Muscle of leg (tissue), 11 donors: ENCODE data around the gene FAM120A. TPM values are rescaled to one million over a fixed set of nuclear protein-coding genes. Genes with fewer than 3 reads are reported as not detected.

ENCODE experiments used
- DNase-seq: peaks from one replicate; pipeline ENCODE4 v3.0.0; 2013
- H3K27ac ChIP-seq: one replicate; pipeline ENCODE4 v1.5.1; 2013; ENCODE audit warnings: mild to moderate bottlenecking, low read length, control low read depth
- H3K27me3 ChIP-seq: one replicate; pipeline ENCODE4 v1.6.1; 2013; ENCODE audit warnings: low read length; ENCODE audit not compliant: control insufficient read depth, insufficient read depth
- H3K36me3 ChIP-seq: one replicate; pipeline ENCODE4 v1.6.1; 2013; ENCODE audit warnings: low read length; ENCODE audit not compliant: control insufficient read depth, insufficient read depth
- H3K4me1 ChIP-seq: one replicate; pipeline ENCODE4 v1.6.1; 2013; ENCODE audit warnings: low read length; ENCODE audit not compliant: control insufficient read depth, insufficient read depth
- H3K4me3 ChIP-seq: one replicate; pipeline ENCODE4 v1.5.1; 2013; ENCODE audit warnings: low read length, control low read depth
- H3K9me3 ChIP-seq: replicated peaks from 2 replicates; pipeline ENCODE4 v1.6.1; 2013; ENCODE audit warnings: low read depth, low read length; ENCODE audit not compliant: control insufficient read depth
- WGBS: methylation state at CpG from one replicate; pipeline ENCODE4 v1.1.5; 2013; ENCODE audit warnings: missing lambda C conversion rate; ENCODE audit not compliant: insufficient coverage; 5-methylcytosine and 5-hydroxymethylcytosine counted together
- polyA plus RNA-seq, 8 donors: library from polyadenylated mRNA; unstranded; fragments of 120-200 nt; gene quantifications; one replicate each; pipeline versions ENCODE4 v1.2.1 to v1.2.3, GENCODE V29; 2013; ENCODE audit warnings: inconsistent platforms in 1 of 8, low replicate concordance in 1 of 8; ENCODE audit not compliant: insufficient read length in 8 of 8, insufficient read depth in 1 of 8
- total RNA-seq: library from RNA; stranded (reverse); fragments of 120-200 nt; gene quantifications from one replicate; pipeline ENCODE4 v1.2.4, GENCODE V29; 2013

The FAM120A gene
- total and polyA plus RNA-seq, 9 donors, result 45.8 to 68.3 (median 61.3) TPM

DNA sequence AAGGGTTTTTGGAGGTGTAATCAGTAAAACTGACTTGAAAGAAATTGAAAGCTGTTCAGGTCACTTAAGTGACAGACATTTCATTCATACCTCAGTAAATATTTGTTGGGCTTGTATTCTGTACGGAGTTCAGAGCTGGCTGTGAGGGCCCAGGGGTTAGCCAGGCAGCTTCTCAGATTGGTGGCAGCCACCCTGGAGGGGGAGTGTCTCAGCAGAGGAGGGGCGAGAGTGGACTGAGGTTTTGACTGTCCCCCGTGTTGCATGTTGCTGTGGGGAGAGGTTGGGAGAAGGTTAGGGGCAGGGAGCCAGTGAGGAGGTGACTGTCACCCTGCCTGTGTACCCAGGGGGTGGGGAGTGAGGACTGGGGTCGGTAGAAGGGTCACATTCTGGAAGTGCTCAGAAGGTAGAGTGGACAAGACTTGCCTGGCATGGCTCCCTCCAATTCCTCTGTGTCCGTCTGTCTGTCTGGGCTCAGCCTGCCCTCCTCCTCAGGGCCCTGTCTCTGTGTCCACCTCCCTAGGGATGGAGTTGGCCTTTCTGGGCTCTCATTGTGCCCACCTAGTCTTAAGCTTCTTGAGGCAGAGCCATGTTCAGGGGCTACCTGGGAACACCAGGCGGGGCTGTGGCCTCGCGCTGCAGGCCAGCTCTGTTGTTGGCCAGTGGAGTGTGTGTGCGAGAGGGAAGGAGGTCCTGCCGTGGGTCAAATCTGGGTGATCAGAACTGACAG, 129.3 kb downstream of the FAM120A start:
- H3K4me1 ChIP-seq, result peaks cover 42% of the 10 kb centered on the region
- DNase-seq, result no peak
- WGBS, result 50% methylated on average over 7 of the region's 10 CpGs
- H3K36me3 ChIP-seq, result no peaks in the 10 kb centered on the region
- no peak overlapping the region for H3K27ac ChIP-seq
- H3K9me3 ChIP-seq, result peaks cover 4% of the 10 kb centered on the region
- H3K4me3 ChIP-seq, result no peak overlapping the region
- no peaks in the 10 kb centered on the region for H3K27me3 ChIP-seq

DNA sequence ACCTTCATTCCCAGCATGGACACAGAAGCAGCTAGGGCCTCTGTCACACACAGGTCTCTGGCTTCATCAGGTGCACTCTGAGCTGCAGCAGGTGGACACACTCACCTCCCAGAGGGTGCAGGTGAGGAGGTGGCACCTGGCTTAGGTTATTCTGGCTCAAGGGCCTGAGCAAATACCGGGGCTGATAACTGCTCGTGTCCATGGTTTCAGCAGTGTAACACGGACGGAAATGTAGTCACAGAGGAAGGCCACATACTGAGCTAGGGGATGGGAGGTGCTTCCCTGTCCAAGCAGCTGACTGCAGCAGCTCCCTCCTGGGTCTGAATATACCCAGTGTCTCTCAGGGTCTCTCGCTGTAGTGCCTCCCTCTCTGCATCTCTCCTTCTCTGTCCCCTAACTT, 130.6 kb downstream of the FAM120A start:
- H3K4me1 ChIP-seq, result peaks cover 48% of the 10 kb centered on the region
- H3K27ac ChIP-seq, result peak overlapping the region; percentile 11
- no CpG with 5 or more reads among the region's 5 CpGs for WGBS

DNA sequence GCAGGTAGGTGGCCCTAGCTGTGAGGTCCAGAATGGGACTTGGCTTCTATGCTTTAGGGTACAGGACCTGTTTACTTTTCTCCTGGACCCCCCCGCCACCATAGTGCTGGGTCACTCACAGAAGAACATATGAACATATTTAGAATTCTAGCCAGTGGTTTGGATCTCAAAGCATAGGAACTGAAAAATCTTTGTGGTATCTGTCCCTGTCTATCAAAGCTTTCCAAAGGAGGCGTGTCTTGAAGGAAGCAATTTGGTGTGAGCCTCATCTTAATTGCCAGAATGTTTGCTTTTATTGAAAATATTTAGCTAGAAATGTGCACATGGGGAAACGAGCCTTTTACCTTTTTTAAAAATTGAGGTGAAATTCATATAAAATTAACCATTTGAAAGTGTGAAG, 131.1 kb downstream of the FAM120A start:
- no peaks in the 10 kb centered on the region for H3K36me3 ChIP-seq
- 75% methylated on average over 1 of the region's 3 CpGs for WGBS
- DNase-seq, result no peak
- H3K4me1 ChIP-seq, result peaks cover 46% of the 10 kb centered on the region
- peaks cover 4% of the 10 kb centered on the region for H3K9me3 ChIP-seq
- H3K4me3 ChIP-seq, result no peak overlapping the region
- no peaks in the 10 kb centered on the region for H3K27me3 ChIP-seq
- H3K27ac ChIP-seq, result peak overlapping the region; percentile 11

More for the DNA sequence above, 130.6 kb downstream of the FAM120A start:
- Histone ChIP-seq H3K27me3 (no peaks in the 10 kb centered on the region), H3K4me3 (no peak overlapping the region), H3K36me3 (no peaks in the 10 kb centered on the region), H3K9me3 (peaks cover 4% of the 10 kb centered on the region)
- no peak for DNase-seq

DNA sequence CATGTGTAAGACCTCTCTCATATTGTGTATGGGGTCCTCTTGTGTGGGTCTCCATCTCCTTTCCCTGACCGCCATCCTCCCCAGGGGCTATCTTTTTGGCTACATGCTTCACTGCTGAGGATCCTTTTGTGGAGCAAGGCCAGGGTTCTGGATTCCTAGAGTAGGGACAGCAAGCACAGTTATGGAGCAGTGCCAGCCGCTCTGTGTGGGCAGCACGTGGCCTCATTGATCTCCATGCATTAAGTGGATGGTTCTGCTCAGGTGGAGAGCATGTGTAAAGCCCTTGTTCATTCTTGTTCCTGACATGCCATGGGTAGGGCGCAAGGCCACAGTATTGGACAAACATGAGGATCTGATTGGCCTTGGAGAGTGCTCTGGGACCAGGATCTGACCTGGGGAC, 133.8 kb downstream of the FAM120A start:
- Histone ChIP-seq H3K9me3 (peaks cover 4% of the 10 kb centered on the region), H3K36me3 (no peaks in the 10 kb centered on the region), H3K27me3 (no peaks in the 10 kb centered on the region), H3K4me3 (no peak overlapping the region), H3K27ac (no peak overlapping the region), H3K4me1 (peaks cover 42% of the 10 kb centered on the region)
- DNase-seq, result no peak
- WGBS, result 100% methylated on average over 3 of the region's 4 CpGs

DNA sequence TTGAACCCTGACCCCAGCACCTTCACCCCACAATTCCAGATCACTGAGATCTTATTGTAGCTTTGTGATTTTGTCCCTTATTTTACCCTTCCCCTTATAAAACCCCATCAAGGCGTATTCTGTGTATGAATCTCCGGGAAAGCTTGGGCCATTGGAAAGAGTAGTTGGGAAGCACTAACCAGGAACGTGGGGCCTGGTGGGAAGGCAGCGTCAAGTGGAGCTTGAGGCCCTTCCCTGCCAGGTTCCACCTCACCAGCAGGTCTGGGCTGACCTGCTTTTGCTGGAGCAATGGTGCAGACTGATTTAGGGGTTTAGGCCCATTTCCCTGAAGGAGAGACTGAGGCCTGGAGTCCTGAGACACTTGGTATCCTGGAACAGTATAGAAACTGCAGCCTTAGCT, 134.2 kb downstream of the FAM120A start:
- Histone ChIP-seq H3K4me1 (peaks cover 43% of the 10 kb centered on the region), H3K9me3 (peaks cover 4% of the 10 kb centered on the region), H3K27me3 (no peaks in the 10 kb centered on the region), H3K4me3 (no peak overlapping the region), H3K36me3 (peaks cover 2% of the 10 kb centered on the region), H3K27ac (no peak overlapping the region)
- DNase-seq, result no peak
- 100% methylated on average over 3 of the region's 4 CpGs for WGBS

DNA sequence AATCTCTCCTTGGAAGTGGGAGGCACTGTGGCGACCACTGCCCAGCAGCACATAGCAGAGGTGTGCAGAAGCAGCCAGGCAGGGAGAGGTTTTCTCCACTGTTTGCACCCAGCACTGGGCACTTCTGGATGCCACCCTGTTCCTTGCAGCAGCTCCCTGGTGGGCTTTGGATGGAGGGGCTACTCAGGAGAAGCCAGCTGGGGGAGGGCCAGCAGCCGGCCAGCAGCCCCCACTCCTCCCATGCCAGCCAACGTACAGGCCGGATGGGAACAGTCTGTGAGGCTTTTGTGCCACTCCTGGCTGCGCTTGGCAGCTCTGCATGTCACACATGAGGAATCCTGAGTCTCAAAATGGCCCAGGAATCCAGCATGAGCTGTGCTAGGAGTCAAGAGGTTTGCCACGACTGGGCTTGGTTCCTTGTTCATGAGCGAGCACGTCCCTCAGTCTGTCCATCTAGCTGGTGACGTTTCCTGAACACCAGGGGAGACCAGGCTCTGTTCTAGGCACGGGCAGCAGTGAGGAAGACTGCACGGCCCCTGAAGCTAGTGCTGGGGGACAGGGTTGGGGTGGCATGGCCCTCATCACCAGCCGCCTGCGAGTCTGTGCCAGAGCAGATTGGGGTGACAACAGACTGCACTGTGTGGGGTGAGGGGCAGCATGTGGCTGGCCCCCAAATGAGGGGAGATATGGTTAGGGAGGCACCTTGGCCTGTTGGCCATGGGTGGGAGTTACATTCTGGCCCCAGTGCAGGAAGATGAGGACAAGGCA, 135.0 kb downstream of the FAM120A start:
- Histone ChIP-seq H3K9me3 (peaks cover 4% of the 10 kb centered on the region), H3K4me1 (peaks cover 43% of the 10 kb centered on the region), H3K36me3 (peaks cover 4% of the 10 kb centered on the region), H3K27ac (no peak overlapping the region), H3K27me3 (no peaks in the 10 kb centered on the region), H3K4me3 (no peak overlapping the region)
- no peak for DNase-seq
- whole genome bisulfite sequencing, result 94% methylated on average over 11 of the region's 13 CpGs

DNA sequence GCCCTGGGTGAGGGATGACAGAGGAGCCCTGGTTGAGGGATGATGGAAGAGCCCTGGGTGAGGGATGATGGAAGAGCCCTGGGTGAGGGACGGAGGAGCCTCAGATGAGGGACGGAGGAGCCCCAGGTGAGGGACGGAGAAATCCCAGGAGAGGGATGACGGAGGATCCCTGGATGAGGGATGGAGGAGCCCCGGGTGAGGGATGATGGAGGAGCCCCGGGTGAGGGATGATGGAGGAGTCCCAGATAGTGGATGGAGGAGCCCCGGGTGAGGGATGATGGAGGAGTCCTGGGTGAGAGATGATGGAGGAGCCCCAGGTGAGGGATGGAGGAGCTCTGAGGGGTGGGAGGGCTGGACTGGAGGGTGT, 135.8 kb downstream of the FAM120A start:
- Histone ChIP-seq H3K27me3 (no peaks in the 10 kb centered on the region), H3K4me1 (peaks cover 43% of the 10 kb centered on the region), H3K36me3 (peaks cover 4% of the 10 kb centered on the region), H3K27ac (no peak overlapping the region), H3K4me3 (no peak overlapping the region), H3K9me3 (peaks cover 4% of the 10 kb centered on the region)
- 89% methylated on average over 7 of the region's 7 CpGs for WGBS
- DNase-seq, result no peak

DNA sequence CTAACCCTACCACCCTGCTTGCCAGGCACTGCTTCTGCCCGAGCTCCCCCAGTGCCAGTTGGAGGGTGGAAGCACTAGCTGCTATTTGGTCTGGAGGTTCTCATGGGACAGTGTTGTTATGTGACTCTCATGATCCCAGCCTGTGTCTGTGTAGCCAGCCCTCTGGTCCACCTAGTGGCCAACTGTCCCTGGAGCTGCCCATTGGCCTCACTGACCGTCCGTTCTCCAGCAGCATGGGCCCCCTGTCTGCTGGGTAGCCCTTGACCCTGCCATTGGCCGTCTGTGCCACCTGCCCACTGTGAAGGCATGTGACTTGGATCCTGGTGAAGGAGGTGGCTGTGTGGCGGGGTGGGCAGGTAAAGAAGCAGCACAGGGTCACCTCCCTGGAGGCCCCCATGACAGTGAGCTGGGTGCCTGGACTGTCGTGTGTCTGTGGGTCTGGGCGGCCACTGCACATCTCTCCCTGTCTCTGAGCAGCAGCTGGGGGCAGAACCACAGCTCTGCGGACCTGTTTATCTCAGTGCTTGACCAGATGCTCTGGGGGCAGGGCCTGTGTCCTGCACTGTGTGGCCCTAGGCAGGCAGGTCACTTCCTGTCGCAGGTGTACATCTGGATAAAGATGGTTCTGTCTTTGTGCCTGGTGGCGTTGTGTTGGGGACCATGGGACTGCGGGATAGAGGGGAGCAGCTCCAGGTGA, 136.3 kb downstream of the FAM120A start:
- WGBS, result 73% methylated on average over 10 of the region's 11 CpGs
- no peak for DNase-seq
- Histone ChIP-seq H3K36me3 (peaks cover 4% of the 10 kb centered on the region), H3K27me3 (no peaks in the 10 kb centered on the region), H3K27ac (no peak overlapping the region), H3K4me3 (no peak overlapping the region), H3K9me3 (peaks cover 4% of the 10 kb centered on the region), H3K4me1 (peaks cover 44% of the 10 kb centered on the region)

DNA sequence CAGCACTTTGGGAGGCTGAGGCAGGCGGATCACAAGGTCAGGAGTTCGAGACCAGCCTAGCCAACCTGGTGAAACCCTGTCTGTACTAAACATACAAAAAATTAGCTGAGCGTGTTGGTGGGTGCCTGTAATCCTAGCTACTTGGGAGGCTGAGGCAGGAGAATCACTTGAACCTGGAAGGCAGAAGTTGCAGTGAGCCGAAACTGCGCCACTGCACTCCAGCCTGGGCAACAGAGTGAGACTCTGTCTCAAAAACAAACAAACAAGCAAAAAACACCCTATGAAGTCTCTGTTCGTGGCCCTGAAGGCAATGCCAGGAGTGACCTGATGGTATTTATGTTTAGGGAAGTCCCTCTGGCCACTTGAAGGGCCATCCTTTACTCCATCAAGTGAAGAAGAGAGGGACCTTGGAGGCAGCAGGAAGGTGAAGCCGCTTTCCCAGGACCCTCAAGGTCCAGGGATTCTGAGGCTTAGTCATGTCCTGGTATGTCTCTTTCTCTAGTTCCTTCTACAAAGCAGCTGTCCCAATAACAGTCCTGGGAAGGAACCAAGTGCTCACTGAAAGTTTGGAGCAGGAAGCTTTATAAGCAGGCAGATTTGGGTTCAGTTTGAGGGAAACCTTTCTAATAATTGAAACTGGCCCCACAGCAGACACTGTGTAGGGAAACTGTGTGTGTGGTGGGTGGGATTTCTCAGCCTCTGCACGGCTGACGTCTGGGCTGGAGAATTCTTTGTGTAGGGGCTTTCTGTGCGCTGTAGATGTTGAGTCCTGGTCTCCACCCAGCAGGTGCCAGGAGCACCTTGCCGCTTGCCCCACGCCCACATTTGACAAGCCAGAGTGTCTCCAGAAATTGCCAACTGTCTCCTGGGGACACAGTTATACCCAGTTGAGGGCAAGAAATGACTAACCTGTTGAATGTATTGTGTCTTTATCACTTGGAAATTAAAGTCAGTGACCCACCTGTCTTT, 137.4 kb downstream of the FAM120A start:
- 39% methylated on average over 4 of the region's 12 CpGs for WGBS
- peak; percentile 56 for DNase-seq
- Histone ChIP-seq H3K27ac (peak overlapping the region; percentile 40), H3K9me3 (peaks cover 5% of the 10 kb centered on the region), H3K4me3 (no peak overlapping the region), H3K4me1 (peaks cover 46% of the 10 kb centered on the region), H3K36me3 (peaks cover 4% of the 10 kb centered on the region), H3K27me3 (no peaks in the 10 kb centered on the region)
